Thyroid gland (tissue), 4 donors: Measurements from ENCODE around the gene NLRC5. TPM values are rescaled to one million over a fixed set of nuclear protein-coding genes. Genes with fewer than 3 reads are reported as not detected.

ENCODE experiments used
- DNase-seq, 2 donors: peaks; one replicate each; pipeline ENCODE4 v3.0.0-alpha.2; 2019
- H3K27ac ChIP-seq, 3 donors: fragments of 200-600 bp; sonication (generic); 1 replicate in 2 of 3; 2 replicates in 1 of 3; pipeline ENCODE4 v1.5.1; 2016 to 2019; ENCODE audit warnings: mild to moderate bottlenecking in 1 of 3, moderate library complexity in 1 of 3
- H3K27me3 ChIP-seq: fragments of 200-600 bp; sonication (generic); one replicate; pipeline ENCODE4 v1.5.1; 2019
- H3K36me3 ChIP-seq, 2 donors: fragments of 200-600 bp; sonication (generic); one replicate each; pipeline ENCODE4 v1.5.1; 2016 to 2019
- H3K4me1 ChIP-seq, 2 donors: fragments of 200-600 bp; sonication (generic); one replicate each; pipeline ENCODE4 v1.5.1; 2017 to 2019
- H3K4me3 ChIP-seq, 3 donors: fragments of 200-600 bp; sonication (generic); replicated peaks in 1 of 3; 1 replicate in 2 of 3; 2 replicates in 1 of 3; pipeline ENCODE4 v1.5.1; 2016; ENCODE audit warnings: mild to moderate bottlenecking in 1 of 3
- H3K9me3 ChIP-seq: fragments of 200-600 bp; sonication (generic); one replicate; pipeline ENCODE4 v1.5.1; 2017
- CTCF ChIP-seq, 6 experiments: fragments of 200-600 bp in 3 of 6; fragments of 450-650 bp in 3 of 6; sonication (generic) in 3 of 6; IDR thresholded peaks; one replicate each; pipeline ENCODE4 v1.5.1; 2016 to 2019; ENCODE audit warnings: antibody characterized with exemption in 6 of 6, mild to moderate bottlenecking in 2 of 6, inconsistent platforms in 1 of 6, moderate library complexity in 1 of 6
- POLR2A ChIP-seq, 2 donors: fragments of 450-650 bp; IDR thresholded peaks; one replicate each; pipeline ENCODE4 v1.6.1; 2017; ENCODE audit warnings: antibody characterized with exemption in 2 of 2, mild to moderate bottlenecking in 2 of 2, moderate library complexity in 1 of 2
- WGBS, 2 donors: methylation state at CpG; one replicate each; pipeline ENCODE4 v1.1.5; 2017; 5-methylcytosine and 5-hydroxymethylcytosine counted together
- intact Hi-C: fragments of 100-400 bp; cut with DNase I; formaldehyde crosslinking; loops from one replicate; pipeline ENCODE4 v1.15.1; 2023
- total RNA-seq, 4 donors: library from RNA; depleted of rRNA; stranded (reverse); fragments of >200 nt; gene quantifications; one replicate each; pipeline ENCODE4 v1.2.3, GENCODE V29; 2016

Gene NLRC5
- total RNA-seq, 4 donors from 2014 or later, result 14.1 to 33.5 (median 20.5) TPM

- no peaks in the 10 kb centered on the region for H3K27me3 ChIP-seq
- H3K36me3 ChIP-seq, result no peaks in the 10 kb centered on the region
- no peaks in the 10 kb centered on the region for H3K9me3 ChIP-seq
- peak in 3 of 6 experiments; percentile 42 to 53 (median 48) for TF ChIP-seq CTCF (IDR thresholded peaks at IDR 0.05)
- no peak for TF ChIP-seq POLR2A (IDR thresholded peaks at IDR 0.05)
- no peak overlapping the region for H3K4me3 ChIP-seq
- DNase-seq, result peak; percentile 58 to 64
- H3K27ac ChIP-seq, result no peak overlapping the region
- intact Hi-C loops, result loop anchor here (10.0 kb wide), 1 partner anchor 181 kb away; the partner anchor contains the start of gene SLC12A3
- WGBS, 2 donors, result 29 to 37% methylated on average over 11 to 12 of the region's 13 CpGs
- no peaks in the 10 kb centered on the region for H3K4me1 ChIP-seq
Measured at GRCh38 chr16:57045694-57046381, 56.5 kb downstream of the NLRC5 start.

GRCh38 chr16:57048095-57048494 lies 58.7 kb downstream of the NLRC5 start:
- no peak overlapping the region for H3K4me3 ChIP-seq
- H3K27ac ChIP-seq, result no peak overlapping the region
- DNase-seq, result no peak
- H3K27me3 ChIP-seq, result no peaks in the 10 kb centered on the region
- intact Hi-C loops, result loop anchor here (10.0 kb wide), 1 partner anchor 183 kb away; the partner anchor contains the start of gene SLC12A3
- H3K4me1 ChIP-seq, result no peaks in the 10 kb centered on the region
- no peak for TF ChIP-seq POLR2A (IDR thresholded peaks at IDR 0.05)
- 73 to 76% methylated on average over 2 of the region's 2 CpGs for WGBS, 2 donors
- H3K36me3 ChIP-seq, result no peaks in the 10 kb centered on the region
- H3K9me3 ChIP-seq, result no peaks in the 10 kb centered on the region

GRCh38 chr16:57049678-57050077 lies 60.3 kb downstream of the NLRC5 start:
- H3K9me3 ChIP-seq, result no peaks in the 10 kb centered on the region
- intact Hi-C loops, result loop anchor here (10.0 kb wide), 1 partner anchor 185 kb away; the partner anchor contains the start of gene SLC12A3
- TF ChIP-seq POLR2A (IDR thresholded peaks at IDR 0.05) (no peak), CTCF (IDR thresholded peaks at IDR 0.05) (no peak)
- H3K27ac ChIP-seq, result no peak overlapping the region
- WGBS, 2 donors, result 76 to 90% methylated on average over 4 of the region's 4 CpGs
- H3K36me3 ChIP-seq, result no peaks in the 10 kb centered on the region
- no peaks in the 10 kb centered on the region for H3K27me3 ChIP-seq
- DNase-seq, result no peak
- no peak overlapping the region for H3K4me3 ChIP-seq
- no peaks in the 10 kb centered on the region for H3K4me1 ChIP-seq

- Histone ChIP-seq H3K36me3 (no peaks in the 10 kb centered on the region), H3K4me3 (no peak overlapping the region), H3K27ac (no peak overlapping the region), H3K27me3 (no peaks in the 10 kb centered on the region), H3K9me3 (no peaks in the 10 kb centered on the region), H3K4me1 (no peaks in the 10 kb centered on the region)
- TF ChIP-seq CTCF (IDR thresholded peaks at IDR 0.05), result no peak
- TF ChIP-seq POLR2A (IDR thresholded peaks at IDR 0.05), result no peak
- WGBS, 2 donors, result 90 to 96% methylated on average over 11 of the region's 11 CpGs
- no peak for DNase-seq
- intact Hi-C loops, result no loop called here
Measured at GRCh38 chr16:57051696-57052228, 62.4 kb downstream of the NLRC5 start.

- Histone ChIP-seq H3K27ac (no peak overlapping the region), H3K27me3 (no peaks in the 10 kb centered on the region), H3K36me3 (no peaks in the 10 kb centered on the region), H3K4me3 (no peak overlapping the region), H3K9me3 (no peaks in the 10 kb centered on the region), H3K4me1 (no peaks in the 10 kb centered on the region)
- TF ChIP-seq POLR2A (IDR thresholded peaks at IDR 0.05), result no peak
- no peak for TF ChIP-seq CTCF (IDR thresholded peaks at IDR 0.05)
- no peak for DNase-seq
- 91 to 93% methylated on average over 9 of the region's 9 CpGs for WGBS, 2 donors
- intact Hi-C loops, result no loop called here
Measured at GRCh38 chr16:57053206-57053605, 63.8 kb downstream of the NLRC5 start.
